HG03280 (cell line): Measurements from ENCODE around the gene MOV10L1.
"Not testable (repeated sequence)": the region's sequence is repeated elsewhere in the genome, so short reads cannot be mapped to it uniquely, and the experiment has no call there.

ENCODE experiments used
- ATAC-seq: cut with Tn5 transposase; IDR thresholded peaks from one replicate; pipeline ENCODE4 v1.9.1; 2021; ENCODE audit warnings: mild to moderate bottlenecking, moderate library complexity; ENCODE audit not compliant: unreplicated experiment

The MOV10L1 gene

DNA sequence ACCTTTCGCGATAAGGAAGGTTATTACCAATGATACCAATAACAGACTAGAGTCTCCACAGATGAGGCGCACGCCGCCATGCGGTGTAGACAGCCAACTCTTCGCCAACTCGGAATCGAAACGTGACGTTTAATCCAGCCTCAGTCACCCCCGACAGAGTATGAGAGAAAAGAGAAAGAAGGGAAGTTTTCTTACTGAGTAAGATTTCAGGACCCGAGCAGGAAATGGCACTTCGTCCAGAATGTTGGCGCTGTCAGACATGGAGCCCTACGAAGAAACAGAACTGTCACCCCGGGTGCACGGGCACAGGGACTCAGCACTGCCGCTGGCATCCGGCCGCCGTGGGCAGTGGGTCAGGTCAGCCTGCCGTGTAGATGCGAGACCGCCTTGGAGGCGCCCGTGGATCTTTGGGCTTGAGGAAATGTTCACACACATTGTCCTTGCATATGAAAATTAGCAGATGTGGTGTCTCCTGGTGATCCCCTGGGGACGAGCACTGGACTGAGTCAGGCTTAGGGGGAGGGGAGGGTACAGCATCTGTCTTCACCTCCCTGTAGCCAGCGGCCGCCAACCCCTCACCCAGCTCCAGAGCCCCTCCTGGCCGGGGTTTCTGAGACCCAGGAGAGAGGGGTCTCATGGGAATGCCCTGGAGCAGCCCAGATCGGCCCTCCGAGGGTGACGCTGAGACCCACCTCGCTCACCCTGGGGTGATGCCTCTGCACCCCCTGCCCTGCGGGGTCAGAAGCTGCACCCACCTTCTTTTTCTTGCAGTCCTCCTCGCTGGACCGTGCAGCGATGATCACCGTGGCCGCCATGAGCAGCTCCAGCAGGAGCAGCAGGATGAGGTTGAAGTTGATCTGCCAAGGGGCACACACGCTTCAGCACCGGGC lies 12.9 kb upstream of the MOV10L1 start:
- no peak for ATAC-seq

DNA sequence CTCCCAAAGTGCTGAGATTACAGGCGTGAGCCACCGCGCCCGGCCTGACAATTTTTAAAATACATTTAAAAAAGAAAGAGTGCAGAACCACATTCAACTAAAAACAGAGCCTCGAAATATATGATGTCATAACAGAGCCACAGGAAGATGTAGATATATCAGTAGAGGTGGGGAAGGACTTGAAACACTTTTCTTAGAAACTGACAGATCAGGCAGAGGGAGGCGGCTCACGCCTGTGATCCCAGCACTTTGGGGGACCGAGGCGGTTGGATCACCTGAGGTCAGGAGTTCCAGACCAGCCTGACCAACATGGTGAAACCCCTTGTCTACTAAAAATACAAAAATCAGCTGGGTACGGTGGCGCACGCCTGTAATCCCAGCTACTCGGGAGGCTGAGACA lies 11.6 kb upstream of the MOV10L1 start:
- no peak for ATAC-seq

DNA sequence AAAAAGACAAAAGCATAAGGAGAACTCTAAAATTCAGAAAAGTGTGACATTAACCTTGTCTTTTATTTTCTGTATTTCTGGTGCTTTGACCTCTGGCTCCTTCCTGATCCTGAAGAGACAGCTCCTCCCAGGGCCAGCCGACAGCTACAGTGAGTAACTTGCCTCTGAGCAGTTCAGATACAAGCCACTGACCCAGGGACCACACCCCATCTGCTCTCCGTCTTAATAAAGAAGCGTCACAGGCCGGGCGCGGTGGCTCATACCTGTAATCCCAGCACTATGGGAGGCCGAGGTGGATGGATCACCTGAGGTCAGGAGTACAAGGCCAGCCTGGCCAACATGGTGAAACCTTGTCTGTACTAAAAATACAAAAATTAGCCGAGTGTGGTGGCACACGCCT lies 11.0 kb upstream of the MOV10L1 start:
- ATAC-seq = no peak

DNA sequence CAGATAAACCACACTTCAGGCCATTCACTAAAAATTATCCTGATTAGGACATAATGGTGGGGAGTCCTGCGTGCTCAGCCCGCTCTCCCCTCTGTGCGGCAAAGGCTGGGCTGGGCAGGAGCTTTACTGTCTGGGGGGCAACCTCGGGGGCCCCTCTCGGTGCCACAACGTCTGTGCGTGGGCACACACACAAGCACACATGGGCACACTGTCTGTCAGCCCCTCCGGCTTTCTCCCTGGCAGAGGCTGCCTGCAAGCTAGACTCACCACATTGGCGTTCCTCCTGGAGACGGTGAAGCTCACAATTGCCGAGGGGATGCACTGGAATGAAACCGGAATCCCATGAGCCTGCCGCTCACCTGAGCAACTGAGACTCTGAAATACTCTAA lies 9.7 kb upstream of the MOV10L1 start:
- no peak for ATAC-seq

DNA sequence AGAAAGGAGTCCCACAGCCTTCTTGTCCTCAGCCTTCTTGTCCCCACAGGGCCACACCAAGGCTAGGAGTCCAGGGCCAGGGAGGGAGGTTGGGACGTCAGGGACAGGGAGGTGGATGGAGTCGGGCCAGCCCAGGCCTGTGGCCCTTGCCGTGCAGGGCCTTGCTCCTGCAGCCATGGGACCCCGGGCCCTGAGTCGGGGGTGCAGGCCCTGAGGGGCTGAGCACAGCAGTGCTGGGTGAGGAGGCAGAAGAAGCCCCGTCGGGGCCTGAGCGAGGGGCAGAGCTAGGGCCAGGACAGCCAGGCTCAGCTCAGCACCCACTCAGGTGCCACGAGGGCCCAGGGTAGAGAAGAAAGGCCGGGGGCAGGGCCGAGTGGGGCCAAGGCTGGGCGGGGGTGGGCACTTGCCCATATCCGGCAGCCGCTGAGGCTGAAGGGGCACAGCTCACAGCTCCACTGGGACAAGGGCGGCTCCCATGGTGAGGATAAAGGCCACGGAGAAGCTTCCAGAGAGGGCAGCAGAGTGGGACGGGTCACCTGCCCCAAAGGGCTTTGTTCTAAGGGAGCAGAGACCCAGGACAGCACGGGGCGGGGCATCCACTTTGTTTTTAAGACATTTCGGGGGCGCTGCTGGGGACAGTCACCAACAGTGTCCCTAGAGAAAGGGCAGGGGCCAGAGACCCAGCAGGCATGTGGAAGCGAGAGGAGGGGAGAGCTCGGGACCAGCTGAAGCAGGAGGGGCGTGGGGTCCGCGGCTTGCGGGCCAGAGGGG lies 8.2 kb upstream of the MOV10L1 start:
- no peak for ATAC-seq

DNA sequence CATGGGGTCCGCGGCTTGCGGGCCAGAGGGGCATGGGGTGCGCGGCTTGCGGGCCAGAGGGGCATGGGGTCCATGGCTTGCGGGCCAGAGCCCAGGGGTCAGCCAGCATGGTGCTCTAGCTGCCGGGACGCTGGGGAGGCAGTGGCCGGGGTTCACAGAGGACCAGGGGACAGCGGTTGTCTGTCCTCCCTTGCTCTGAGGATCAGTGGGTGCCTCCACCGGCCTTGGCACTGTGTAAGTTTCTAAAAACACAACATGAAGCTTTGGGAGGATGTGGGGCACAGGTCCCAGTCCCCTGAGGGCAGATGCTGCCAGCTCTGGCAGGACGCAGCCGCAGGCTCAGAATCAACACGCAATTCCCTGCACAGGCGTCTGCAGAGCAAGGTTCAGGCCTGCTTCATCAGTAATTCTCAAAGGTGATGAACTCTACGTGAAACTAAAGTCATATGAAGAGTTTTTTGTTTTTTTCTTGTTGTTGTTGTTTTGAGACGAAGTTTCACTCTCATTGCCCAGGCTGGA lies 7.5 kb upstream of the MOV10L1 start:
- no peak for ATAC-seq

DNA sequence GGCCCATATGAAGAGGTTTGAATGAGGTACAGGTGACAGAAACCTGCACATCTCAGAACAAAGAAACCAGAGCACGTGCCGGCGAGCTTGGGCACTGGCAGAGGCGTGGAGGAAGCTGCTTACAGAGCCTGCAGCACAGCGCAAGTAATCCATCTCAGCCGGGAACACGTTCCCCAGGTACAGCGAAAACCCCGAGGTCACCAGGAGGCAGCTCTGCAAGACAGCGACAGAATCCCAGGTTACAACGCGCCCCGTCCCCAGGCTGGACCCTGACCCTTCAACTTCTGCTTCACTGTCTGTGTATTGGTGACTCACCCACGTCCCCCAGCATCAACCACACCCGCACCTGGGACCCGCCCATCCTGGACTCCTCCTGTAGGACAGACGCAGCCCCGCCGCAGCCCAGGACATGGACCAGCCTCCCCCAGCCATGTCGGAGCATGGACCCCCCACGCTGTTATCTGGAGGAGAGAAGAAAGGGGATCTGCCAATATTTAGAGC lies 6.8 kb upstream of the MOV10L1 start:
- no peak for ATAC-seq

DNA sequence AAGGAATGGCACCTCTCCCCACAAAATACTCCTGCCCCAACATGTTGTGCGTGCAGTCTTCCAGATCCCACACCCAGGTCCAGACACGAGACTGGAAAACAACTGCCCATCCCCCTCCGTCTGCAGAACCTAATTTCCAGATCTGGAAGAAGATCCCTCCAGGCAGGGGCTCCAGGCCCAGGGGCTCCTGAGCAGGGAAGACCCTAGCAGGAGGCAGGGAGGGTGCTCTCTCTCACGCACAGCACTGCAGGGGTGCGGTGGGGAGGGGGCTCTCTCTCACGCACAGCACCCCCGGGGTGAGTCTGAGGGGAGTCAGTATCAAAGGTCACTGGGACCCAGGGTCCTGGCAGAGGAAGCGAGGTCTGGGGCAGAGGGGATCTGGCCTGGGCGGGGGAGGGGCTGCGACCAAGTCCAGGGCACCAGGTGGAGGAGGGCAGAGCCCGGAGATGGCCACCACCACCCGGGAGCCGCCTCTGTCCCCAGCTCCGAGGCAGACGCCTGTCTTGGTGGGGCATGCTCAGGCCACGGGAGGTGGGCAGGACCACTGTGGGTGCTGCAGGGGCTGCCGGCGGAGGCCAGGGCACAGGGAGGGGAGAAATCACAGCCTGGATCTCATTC lies 6.2 kb upstream of the MOV10L1 start:
- no peak for ATAC-seq

DNA sequence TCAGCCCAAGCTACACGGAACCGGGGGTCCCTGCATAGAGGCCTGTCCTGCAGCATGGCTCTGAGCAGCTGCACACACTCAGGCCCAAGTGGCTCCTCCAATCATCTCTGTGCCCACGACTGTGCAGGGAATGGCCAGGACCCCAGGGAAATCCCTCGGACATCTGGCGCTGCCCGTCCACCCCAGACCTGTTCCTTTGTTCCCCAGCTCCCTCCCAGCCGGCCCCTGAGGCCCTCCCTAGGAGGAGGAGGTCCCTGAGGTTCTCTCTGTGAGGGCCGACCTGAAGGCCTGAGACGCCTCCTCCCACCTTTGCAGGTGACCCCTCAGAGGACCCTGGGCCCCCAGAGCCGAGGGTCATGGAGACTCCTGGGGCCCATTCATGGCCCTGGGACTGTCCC lies 5.7 kb upstream of the MOV10L1 start:
- no peak for ATAC-seq

DNA sequence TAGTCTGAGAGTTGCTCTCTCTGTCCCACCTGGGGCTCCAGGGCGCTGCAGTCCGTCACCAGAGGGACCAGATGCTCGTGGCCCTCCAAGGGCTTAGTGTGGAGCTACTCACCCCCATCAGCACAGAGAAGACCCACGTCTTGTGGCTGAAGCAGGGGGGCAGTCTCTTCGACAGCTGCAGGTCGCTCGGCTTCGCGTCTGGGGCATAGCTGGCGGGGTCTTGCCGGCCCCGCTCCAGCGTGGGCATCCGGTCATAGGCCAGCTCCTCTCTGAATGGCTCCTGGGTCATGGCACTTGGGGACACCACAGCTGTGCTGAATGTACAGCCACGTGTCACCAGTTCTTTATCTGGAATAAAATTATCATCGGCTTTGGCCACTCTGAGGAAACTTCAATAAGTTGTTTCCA lies 5.2 kb upstream of the MOV10L1 start:
- ATAC-seq = no peak

DNA sequence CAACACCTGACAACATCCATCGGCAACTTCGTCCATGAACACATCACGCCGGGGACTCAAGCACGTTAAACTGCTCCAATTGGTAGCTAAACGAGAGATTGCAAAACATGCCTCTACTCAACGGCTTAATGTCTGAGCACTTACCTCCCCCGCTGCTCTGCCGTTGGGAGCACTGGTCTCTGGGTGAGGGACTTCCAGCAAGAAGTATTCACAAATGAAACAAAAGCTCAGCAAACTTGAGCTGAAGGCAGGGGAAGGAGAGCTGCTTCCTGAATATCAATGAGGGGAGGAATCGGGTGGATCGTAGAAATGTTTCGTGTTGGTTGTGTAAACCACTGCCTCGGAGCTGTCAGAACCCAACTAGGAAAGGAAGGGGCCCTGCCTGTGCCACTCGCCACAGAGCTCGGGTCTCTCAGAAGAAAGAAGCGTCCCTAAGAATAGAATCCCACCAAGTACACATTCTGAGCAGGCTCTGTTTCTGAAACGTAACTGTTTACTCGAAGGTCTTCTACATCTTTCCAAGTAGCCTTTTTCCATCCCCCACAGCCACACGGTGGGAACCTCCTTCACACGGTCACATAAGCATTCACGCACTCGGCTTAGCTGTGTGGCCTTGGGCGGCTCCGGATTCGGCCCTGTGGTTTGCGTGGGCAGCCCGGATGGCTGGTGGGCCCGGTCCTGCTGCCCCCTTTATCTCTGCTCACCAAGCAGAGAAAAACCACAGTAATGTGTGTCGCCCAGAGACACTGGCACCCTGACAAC lies 4.4 kb upstream of the MOV10L1 start, which contains the start of gene MLC1:
MLC1 (minus strand) TSS at position 216 of the 762 bp plus-strand sequence. CDS start 524 bp downstream, outside the sequence.
- ATAC-seq = no peak

DNA sequence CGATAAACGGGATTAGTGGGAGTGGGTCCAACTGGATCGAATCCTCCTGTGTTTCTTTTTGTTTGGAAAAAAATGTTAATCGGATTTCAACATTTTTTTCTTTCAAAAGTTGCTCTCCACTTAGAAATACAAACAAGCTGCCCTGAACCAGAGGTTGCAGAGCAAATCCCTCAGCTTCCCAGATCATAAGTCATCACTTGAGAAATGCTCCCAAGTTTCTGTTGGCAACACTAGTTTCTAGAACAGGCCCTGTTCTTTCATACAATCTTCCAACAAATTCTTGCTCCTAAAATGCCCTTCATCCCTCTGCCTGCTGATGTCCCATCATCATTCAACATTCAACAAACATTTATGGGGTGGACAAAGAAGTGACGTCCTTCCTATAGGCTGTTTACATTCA lies 3.3 kb upstream of the MOV10L1 start:
- ATAC-seq = no peak

DNA sequence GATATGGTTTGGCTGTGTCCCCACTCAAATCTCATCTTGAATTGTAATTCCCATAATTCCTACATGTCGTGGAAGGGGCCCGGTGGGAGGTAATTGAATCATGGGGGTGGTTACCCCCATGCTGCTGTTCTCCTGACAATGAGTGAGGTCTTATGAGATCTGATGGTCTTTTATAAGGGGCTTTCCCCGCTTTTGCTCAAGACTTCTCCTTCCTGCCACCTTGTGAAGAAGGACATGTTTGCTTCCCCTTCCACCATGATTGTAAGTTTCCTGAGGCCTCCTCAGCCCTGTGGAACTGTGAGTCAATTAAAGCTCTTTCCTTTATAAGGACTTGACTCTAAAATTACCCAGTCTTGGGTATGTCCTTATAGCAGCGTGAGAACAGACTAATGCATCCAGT lies 2.8 kb upstream of the MOV10L1 start:
- not testable (repeated sequence) for ATAC-seq

DNA sequence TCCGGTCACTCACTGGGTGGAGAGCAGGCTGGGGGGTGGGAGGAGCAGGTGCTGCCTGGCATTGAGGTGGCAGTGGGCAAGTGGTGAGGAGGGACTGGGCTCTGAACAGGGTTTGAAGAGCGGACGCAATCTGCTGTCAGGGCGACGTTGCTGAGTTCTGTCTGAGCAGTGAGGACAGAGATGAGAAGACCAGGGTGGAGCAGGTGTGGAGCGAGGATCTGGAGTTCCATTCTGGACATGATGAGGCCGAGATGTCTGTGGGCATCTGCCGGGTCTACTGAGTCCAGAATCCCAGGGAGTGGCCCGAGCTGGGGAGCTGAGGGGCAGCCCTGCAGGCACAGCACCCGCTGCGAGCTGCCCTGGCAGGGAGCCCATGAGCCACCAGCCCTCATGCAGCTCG lies 2.2 kb upstream of the MOV10L1 start:
- no peak for ATAC-seq

DNA sequence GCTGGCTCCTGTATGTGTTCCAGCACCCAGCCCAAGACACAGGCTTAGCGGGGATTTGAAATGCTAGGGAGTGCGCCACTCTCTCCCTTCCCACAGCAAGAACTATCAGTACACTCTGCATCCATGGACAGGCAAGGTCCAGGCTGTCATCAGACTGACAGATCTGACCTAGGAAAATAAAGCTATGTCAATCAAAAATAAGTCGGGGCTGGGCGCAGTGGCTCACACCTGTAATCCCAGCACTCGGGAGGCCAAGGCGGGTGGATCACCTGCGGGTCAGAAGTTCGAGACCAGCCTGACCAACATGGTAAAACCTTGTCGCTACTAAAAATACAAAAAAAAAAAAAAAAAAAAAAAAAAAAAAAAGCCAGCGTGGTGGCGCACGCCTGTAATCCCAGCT lies 1.7 kb upstream of the MOV10L1 start:
- ATAC-seq = no peak

DNA sequence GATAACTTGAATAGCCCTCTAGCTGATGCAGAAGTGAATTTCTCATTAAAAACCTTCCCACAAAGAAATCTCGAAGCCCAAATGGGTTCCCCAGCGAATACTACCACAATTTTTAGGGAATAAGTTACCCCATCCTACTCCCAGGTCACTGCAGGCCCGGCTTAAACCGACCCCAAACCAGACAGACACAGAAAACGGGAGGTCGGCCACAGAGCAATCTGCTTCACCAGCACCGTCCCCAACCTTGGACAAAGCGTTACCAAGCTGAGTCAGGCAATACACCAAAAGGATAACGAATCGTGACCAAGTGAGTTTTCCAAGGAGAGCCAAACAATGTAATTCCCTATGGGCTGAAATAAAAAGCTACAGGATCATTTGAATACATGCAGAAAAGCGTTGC lies 575 bp upstream of the MOV10L1 start:
- ATAC-seq = no peak

DNA sequence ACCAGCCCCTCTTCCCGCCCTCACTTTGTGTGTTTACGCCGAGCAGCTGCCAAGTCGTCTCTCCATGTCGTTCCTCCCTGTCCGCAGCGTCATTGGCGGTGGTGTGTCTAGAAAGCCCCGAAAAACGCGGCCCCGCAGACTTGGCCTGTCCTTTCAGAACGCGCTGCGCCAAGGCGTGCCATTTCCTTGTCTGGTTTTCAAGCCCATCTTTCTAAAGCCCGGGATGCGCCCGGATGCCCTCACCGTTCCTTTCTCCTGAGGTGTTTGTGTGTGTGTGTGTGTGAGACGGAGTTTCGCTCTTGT lies 557 bp downstream of the MOV10L1 start:
- no peak for ATAC-seq

DNA sequence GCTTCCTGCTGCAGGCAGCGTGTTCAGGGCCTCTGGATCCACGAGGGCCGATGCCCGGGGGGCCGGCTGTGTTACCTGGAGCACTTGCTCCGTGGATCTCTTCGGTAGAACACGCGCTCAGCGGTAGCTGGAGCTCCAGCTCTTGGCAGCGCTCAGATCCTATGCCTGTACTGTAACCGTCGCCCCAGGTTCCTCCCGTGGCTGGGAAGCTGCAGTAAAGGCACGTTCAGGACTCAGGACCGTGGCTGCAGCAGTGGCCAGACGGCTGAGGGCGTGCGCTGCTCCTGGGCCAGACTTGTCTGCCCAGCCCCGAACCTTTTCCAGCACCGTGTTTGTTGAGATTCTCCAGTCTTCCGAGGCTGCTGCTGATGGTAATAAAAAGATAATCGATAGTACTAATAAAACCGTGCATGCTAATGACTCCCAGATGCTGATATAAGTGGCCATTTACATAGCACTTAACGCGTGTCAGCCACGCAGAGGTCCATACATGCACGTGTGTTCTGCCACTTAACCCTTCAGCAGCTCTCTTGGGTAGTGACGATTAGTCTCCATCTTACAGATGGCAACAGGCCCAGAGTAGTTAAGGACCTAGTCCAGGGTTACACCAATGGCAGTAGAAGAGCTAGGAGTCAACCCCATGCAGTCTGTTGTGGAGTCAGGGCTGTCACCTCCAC lies 1.4 kb downstream of the MOV10L1 start:
- ATAC-seq = no peak

DNA sequence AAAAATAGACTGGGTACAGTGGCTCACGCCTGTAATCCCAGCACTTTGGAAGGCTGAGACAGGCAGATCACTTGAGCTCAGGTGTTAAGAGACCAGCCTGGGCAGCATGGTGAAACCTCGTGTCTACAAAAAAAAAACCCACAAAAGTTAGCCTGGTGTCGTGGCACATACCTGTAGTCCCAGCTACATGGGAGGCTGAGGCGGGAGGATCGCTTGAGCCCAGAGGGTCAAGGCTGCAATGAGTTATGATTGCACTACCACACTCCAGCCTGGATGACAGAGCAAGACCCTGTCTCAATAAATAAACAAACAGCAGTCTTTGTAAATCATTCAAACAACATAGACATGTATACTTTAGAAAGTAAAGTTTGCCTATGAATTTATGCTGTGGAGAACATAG lies 2.5 kb downstream of the MOV10L1 start:
- ATAC-seq = no peak

DNA sequence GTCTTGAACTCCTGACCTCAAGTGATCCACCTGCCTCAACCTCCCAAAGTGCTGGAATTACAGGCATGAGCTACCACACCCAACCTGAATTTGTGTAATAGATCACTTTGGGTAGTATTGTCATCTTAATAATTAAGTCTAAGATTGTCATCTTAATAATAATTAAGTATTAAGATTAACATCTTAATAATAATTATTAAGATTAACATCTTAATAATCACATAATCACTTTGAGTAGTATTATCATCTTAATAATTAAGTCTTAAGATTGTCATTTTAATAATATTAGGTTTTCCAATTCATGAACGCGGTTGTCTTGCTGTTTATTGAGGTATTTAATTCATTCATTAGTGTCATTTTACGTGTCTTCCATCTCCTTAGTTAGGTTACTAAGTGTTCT lies 8.2 kb downstream of the MOV10L1 start:
- ATAC-seq = no peak
